Measurements from ENCODE around the gene GPR39.

Gene GPR39

DNA sequence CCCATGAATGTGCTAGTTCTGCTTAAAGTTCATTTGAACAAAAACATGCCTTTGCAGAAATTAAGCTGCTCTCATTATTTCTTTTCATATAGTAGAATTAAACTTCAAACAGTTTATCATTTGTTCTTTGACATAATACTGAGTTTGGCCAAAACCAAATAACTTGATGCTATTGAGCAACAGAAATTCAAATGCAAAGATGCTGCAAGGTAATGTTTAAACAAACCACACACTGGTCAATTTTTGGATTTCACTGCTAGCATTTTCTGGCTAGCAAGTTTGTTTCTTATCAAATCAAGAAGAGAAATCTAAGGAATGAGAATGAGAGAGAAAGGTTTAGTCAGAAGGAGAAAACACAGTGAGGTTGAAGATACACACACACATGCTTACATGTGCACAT, 173.4 kb downstream of the GPR39 start:
- H3K9me2 ChIP-seq (replicated peaks; ENCODE audit: insufficient read depth, low read length), result no peaks in the 10 kb centered on the region
- H3K27ac ChIP-seq (ENCODE audit: low read depth, low read length), result no peak overlapping the region
- no peak overlapping the region for H3K4me3 ChIP-seq (ENCODE audit: insufficient read depth, low read length, poor library complexity, severe bottlenecking)
- H4K20me1 ChIP-seq (ENCODE audit: low read depth, low read length), result no peaks in the 10 kb centered on the region
- no peaks in the 10 kb centered on the region for H3K9me3 ChIP-seq (ENCODE audit: insufficient read depth, low read length)
- no peaks in the 10 kb centered on the region for H3K27me3 ChIP-seq (ENCODE audit: low read length)
- no peak for TF ChIP-seq EZH2phosphoT487 (conservative IDR thresholded peaks at IDR 0.05; ENCODE audit: low read length)
- TF ChIP-seq, protein P1, sequence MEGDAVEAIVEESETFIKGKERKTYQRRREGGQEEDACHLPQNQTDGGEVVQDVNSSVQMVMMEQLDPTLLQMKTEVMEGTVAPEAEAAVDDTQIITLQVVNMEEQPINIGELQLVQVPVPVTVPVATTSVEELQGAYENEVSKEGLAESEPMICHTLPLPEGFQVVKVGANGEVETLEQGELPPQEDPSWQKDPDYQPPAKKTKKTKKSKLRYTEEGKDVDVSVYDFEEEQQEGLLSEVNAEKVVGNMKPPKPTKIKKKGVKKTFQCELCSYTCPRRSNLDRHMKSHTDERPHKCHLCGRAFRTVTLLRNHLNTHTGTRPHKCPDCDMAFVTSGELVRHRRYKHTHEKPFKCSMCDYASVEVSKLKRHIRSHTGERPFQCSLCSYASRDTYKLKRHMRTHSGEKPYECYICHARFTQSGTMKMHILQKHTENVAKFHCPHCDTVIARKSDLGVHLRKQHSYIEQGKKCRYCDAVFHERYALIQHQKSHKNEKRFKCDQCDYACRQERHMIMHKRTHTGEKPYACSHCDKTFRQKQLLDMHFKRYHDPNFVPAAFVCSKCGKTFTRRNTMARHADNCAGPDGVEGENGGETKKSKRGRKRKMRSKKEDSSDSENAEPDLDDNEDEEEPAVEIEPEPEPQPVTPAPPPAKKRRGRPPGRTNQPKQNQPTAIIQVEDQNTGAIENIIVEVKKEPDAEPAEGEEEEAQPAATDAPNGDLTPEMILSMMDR (IDR thresholded peaks at IDR 0.05; ENCODE audit: insufficient read depth, low read length, poor library complexity, severe bottlenecking), result no peak
- H3K9ac ChIP-seq (ENCODE audit: low read length), result no peak overlapping the region
- no peak overlapping the region for H3K4me2 ChIP-seq (ENCODE audit: low read depth, low read length, poor library complexity, severe bottlenecking)
- no peaks in the 10 kb centered on the region for H3F3A ChIP-seq (ENCODE audit: insufficient read depth)
- no peak overlapping the region for H2AFZ ChIP-seq (ENCODE audit: low read depth, low read length, severe bottlenecking)
- no peaks in the 10 kb centered on the region for H3K36me3 ChIP-seq (ENCODE audit: low read length)
- no peaks in the 10 kb centered on the region for H3K79me2 ChIP-seq (ENCODE audit: insufficient read depth, low read length)

DNA sequence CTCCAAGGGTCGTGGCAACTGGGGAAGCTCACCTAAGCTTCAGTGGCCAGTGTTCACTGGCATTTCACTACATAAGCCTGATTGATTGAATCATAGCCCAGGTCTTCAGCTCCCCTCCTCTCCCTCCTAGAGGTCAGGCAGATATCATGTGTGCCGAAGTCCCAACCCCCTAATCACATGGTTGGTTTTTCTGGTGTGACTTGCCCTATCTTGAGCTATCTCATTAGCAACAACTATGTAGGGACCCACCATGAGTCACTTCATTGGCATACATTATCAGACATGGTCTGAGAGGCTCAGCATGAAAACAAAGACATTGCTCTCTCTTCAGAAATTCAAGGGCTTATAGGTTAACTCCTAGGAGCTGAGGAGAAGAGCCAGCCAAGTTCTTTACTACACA, 176.6 kb downstream of the GPR39 start:
- no peaks in the 10 kb centered on the region for H3K36me3 ChIP-seq (ENCODE audit: low read length)
- TF ChIP-seq EZH2phosphoT487 (conservative IDR thresholded peaks at IDR 0.05; ENCODE audit: low read length), result no peak
- TF ChIP-seq, protein P1 (IDR thresholded peaks at IDR 0.05; ENCODE audit: insufficient read depth, low read length, poor library complexity, severe bottlenecking), result no peak
- H3K9ac ChIP-seq (ENCODE audit: low read length), result no peak overlapping the region
- H3K79me2 ChIP-seq (ENCODE audit: insufficient read depth, low read length), result no peaks in the 10 kb centered on the region
- H3K9me2 ChIP-seq (replicated peaks; ENCODE audit: insufficient read depth, low read length), result no peaks in the 10 kb centered on the region
- no peaks in the 10 kb centered on the region for H3F3A ChIP-seq (ENCODE audit: insufficient read depth)
- H4K20me1 ChIP-seq (ENCODE audit: low read depth, low read length), result no peaks in the 10 kb centered on the region
- no peaks in the 10 kb centered on the region for H3K9me3 ChIP-seq (ENCODE audit: insufficient read depth, low read length)
- no peak overlapping the region for H3K27ac ChIP-seq (ENCODE audit: low read depth, low read length)
- no peak overlapping the region for H3K4me3 ChIP-seq (ENCODE audit: insufficient read depth, low read length, poor library complexity, severe bottlenecking)
- no peaks in the 10 kb centered on the region for H3K27me3 ChIP-seq (ENCODE audit: low read length)
- H3K4me2 ChIP-seq (ENCODE audit: low read depth, low read length, poor library complexity, severe bottlenecking), result no peak overlapping the region
- no peak overlapping the region for H2AFZ ChIP-seq (ENCODE audit: low read depth, low read length, severe bottlenecking)

DNA sequence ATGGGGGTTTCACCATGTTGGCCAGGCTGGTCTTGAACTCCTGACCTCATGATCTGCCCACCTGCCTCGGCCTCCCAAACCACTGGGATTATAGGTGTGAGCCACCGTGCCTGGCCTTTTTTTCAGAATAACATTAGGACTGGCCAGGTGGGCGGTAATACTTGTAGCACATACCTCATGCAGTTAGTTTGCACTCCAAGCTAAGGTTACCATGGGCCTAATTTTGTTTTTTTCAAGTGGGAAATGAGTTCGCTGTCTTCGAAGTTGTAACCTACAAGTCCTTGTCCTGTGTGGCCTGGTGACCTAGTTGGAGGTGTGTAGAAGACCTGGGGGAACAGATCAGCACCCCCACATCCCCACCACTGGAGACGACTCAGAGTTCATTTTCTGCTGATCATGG, 178.6 kb downstream of the GPR39 start:
- H3K79me2 ChIP-seq (ENCODE audit: insufficient read depth, low read length), result no peaks in the 10 kb centered on the region
- no peaks in the 10 kb centered on the region for H3K9me2 ChIP-seq (replicated peaks; ENCODE audit: insufficient read depth, low read length)
- no peak overlapping the region for H2AFZ ChIP-seq (ENCODE audit: low read depth, low read length, severe bottlenecking)
- TF ChIP-seq, protein P1 (IDR thresholded peaks at IDR 0.05; ENCODE audit: insufficient read depth, low read length, poor library complexity, severe bottlenecking), result no peak
- no peak for TF ChIP-seq EZH2phosphoT487 (conservative IDR thresholded peaks at IDR 0.05; ENCODE audit: low read length)
- H3F3A ChIP-seq (ENCODE audit: insufficient read depth), result no peaks in the 10 kb centered on the region
- H3K4me3 ChIP-seq (ENCODE audit: insufficient read depth, low read length, poor library complexity, severe bottlenecking), result no peak overlapping the region
- H3K27ac ChIP-seq (ENCODE audit: low read depth, low read length), result no peak overlapping the region
- no peak overlapping the region for H3K4me2 ChIP-seq (ENCODE audit: low read depth, low read length, poor library complexity, severe bottlenecking)
- no peaks in the 10 kb centered on the region for H3K27me3 ChIP-seq (ENCODE audit: low read length)
- H4K20me1 ChIP-seq (ENCODE audit: low read depth, low read length), result no peaks in the 10 kb centered on the region
- H3K36me3 ChIP-seq (ENCODE audit: low read length), result no peaks in the 10 kb centered on the region
- no peaks in the 10 kb centered on the region for H3K9me3 ChIP-seq (ENCODE audit: insufficient read depth, low read length)
- no peak overlapping the region for H3K9ac ChIP-seq (ENCODE audit: low read length)
